HG02938 (cell line): Measurements from ENCODE around the gene VPS13A.
"Not testable (repeated sequence)": the region's sequence is repeated elsewhere in the genome, so short reads cannot be mapped to it uniquely, and the experiment has no call there.

Source experiments
- ATAC-seq: cut with Tn5 transposase; IDR thresholded peaks from one replicate; pipeline ENCODE4 v1.9.1; 2021; ENCODE audit warnings: mild to moderate bottlenecking, moderate library complexity; ENCODE audit not compliant: unreplicated experiment

VPS13A gene

GRCh38 chr9:77180056-77180455 lies 2.7 kb downstream of the VPS13A start:
- no peak for ATAC-seq

GRCh38 chr9:77183581-77183980 lies 6.2 kb downstream of the VPS13A start:
- ATAC-seq = no peak

- no peak for ATAC-seq
These were observed 10.9 kb downstream of the VPS13A start for GRCh38 chr9:77188242-77188641.

- no peak for ATAC-seq
These were observed 17.1 kb downstream of the VPS13A start for GRCh38 chr9:77194423-77194822.

GRCh38 chr9:77210116-77210515 lies 32.8 kb downstream of the VPS13A start:
- ATAC-seq = no peak

GRCh38 chr9:77211561-77211960 lies 34.2 kb downstream of the VPS13A start:
- no peak for ATAC-seq

- no peak for ATAC-seq
These were observed 35.5 kb downstream of the VPS13A start for GRCh38 chr9:77212801-77213200.

GRCh38 chr9:77215874-77216273 lies 38.5 kb downstream of the VPS13A start:
- no peak for ATAC-seq

- ATAC-seq = no peak
These were observed 41.3 kb downstream of the VPS13A start for GRCh38 chr9:77218612-77219011.

GRCh38 chr9:77221431-77221830 lies 44.1 kb downstream of the VPS13A start:
- ATAC-seq = no peak

- ATAC-seq = no peak
These were observed 47.5 kb downstream of the VPS13A start for GRCh38 chr9:77224746-77225312.

- ATAC-seq = no peak
These were observed 59.4 kb downstream of the VPS13A start for GRCh38 chr9:77236693-77237092.

GRCh38 chr9:77237896-77238295 lies 60.6 kb downstream of the VPS13A start:
- ATAC-seq = no peak

- no peak for ATAC-seq
These were observed 73.7 kb downstream of the VPS13A start for GRCh38 chr9:77251050-77251449.

- ATAC-seq = no peak
These were observed 79.9 kb downstream of the VPS13A start for GRCh38 chr9:77257275-77257674.

GRCh38 chr9:77261605-77262004 lies 84.3 kb downstream of the VPS13A start:
- ATAC-seq = no peak

GRCh38 chr9:77267762-77268161 lies 90.4 kb downstream of the VPS13A start:
- ATAC-seq = not testable (repeated sequence)

GRCh38 chr9:77271023-77271690 lies 93.8 kb downstream of the VPS13A start:
- ATAC-seq = peak; percentile 85

- no peak for ATAC-seq
These were observed 99.5 kb downstream of the VPS13A start for GRCh38 chr9:77276799-77277198.

- ATAC-seq = no peak
These were observed 100.4 kb downstream of the VPS13A start for GRCh38 chr9:77277719-77278118.

- ATAC-seq = no peak
These were observed 106.7 kb downstream of the VPS13A start for GRCh38 chr9:77283991-77284390.

- no peak for ATAC-seq
These were observed 107.3 kb downstream of the VPS13A start for GRCh38 chr9:77284616-77285015.

GRCh38 chr9:77290373-77290772 lies 113.0 kb downstream of the VPS13A start:
- ATAC-seq = no peak
